Suprapubic skin (tissue), 4 donors: Measurements from ENCODE around the gene FDX1. TPM values are rescaled to one million over a fixed set of nuclear protein-coding genes. Genes with fewer than 3 reads are reported as not detected.
A peak's percentile ranks its signal among the peaks of the same experiment; 100 is the strongest.
"Not testable (repeated sequence)": the region's sequence is repeated elsewhere in the genome, so short reads cannot be mapped to it uniquely, and the experiment has no call there.

Source experiments
- DNase-seq, 2 donors: peaks; one replicate each; pipeline ENCODE4 v3.0.0-alpha.2; 2019; ENCODE audit warnings: low spot score in 2 of 2
- H3K27ac ChIP-seq: fragments of 200-600 bp; sonication (generic); one replicate; pipeline ENCODE4 v1.5.1; 2019
- H3K27me3 ChIP-seq: fragments of 200-600 bp; sonication (generic); one replicate; pipeline ENCODE4 v1.5.1; 2019
- H3K36me3 ChIP-seq: fragments of 200-600 bp; sonication (generic); one replicate; pipeline ENCODE4 v1.5.1; 2019
- H3K4me1 ChIP-seq: fragments of 200-600 bp; sonication (generic); one replicate; pipeline ENCODE4 v1.5.1; 2019
- H3K4me3 ChIP-seq: fragments of 200-600 bp; sonication (generic); one replicate; pipeline ENCODE4 v1.5.1; 2019; ENCODE audit warnings: mild to moderate bottlenecking
- H3K9me3 ChIP-seq: fragments of 200-600 bp; sonication (generic); one replicate; pipeline ENCODE4 v1.5.1; 2019
- EP300 ChIP-seq: sonication (generic); formaldehyde crosslinking; IDR thresholded peaks from one replicate; pipeline ENCODE4 v1.6.1; 2017; ENCODE audit warnings: antibody characterized with exemption
- POLR2A ChIP-seq, 2 donors: fragments of 450-650 bp; IDR thresholded peaks; one replicate each; pipeline ENCODE4 v1.6.1; 2017; ENCODE audit warnings: antibody characterized with exemption in 2 of 2, mild to moderate bottlenecking in 2 of 2, moderate library complexity in 2 of 2
- POLR2AphosphoS5 ChIP-seq, 3 donors: sonication (generic); formaldehyde crosslinking; IDR thresholded peaks; one replicate each; pipeline ENCODE4 v1.6.1; 2017; ENCODE audit warnings: antibody characterized with exemption in 3 of 3
- WGBS: methylation state at CpG from one replicate; pipeline ENCODE4 v1.1.5; 2018; 5-methylcytosine and 5-hydroxymethylcytosine counted together
- total RNA-seq, 4 donors: library from RNA; depleted of rRNA; stranded (reverse); fragments of >200 nt; gene quantifications; one replicate each; pipeline ENCODE4 v1.1.0, GENCODE V29; 2016
- TF ChIP-seq, protein P1 (sequence below), 2 donors: fragments of 200-600 bp in 1 of 2; fragments of 450-650 bp in 1 of 2; sonication (generic) in 1 of 2; IDR thresholded peaks; one replicate each; pipeline ENCODE4 v1.5.1; 2016 to 2019; ENCODE audit warnings: antibody characterized with exemption in 2 of 2, mild to moderate bottlenecking in 1 of 2, moderate library complexity in 1 of 2

The FDX1 gene, protein sequence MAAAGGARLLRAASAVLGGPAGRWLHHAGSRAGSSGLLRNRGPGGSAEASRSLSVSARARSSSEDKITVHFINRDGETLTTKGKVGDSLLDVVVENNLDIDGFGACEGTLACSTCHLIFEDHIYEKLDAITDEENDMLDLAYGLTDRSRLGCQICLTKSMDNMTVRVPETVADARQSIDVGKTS
- 10 to 100 TPM in 2 of 4 donors, 1 to 10 TPM in 2; 6.0 to 14.6 (median 8.7) TPM for total RNA-seq

DNA sequence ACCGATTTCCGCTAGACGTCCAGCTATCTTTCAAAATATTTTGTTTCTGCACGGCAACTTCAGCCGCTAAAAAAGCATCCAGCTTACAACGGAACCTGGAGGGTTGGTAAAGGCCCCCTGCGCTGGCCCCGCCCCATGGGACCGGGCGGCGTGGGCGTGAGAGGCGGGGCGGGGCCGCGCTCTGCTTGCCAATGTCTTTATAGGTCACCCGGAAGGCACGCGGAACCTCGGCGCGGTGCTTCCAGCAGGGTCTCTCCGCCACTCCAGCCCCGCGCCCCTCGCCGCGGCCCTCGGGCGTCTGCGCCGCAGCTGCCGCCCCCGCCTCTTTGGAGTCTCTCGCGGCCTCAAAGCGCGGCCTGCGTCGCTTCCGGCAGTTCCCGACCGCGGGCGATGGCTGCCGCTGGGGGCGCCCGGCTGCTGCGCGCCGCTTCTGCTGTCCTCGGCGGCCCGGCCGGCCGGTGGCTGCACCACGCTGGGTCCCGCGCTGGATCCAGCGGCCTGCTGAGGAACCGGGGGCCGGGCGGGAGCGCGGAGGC is at the start of gene FDX1:
FDX1 (plus strand) TSS at position 218 of the 536 bp plus-strand sequence; CDS start at position 391, 173 bp downstream.
- H3K9me3 ChIP-seq: no peaks in the 10 kb centered on the region
- H3K27ac ChIP-seq: peak within 1 kb of the TSS; percentile 94
- peaks cover 40% of the 10 kb centered on the region for H3K4me1 ChIP-seq
- H3K27me3 ChIP-seq: no peaks in the 10 kb centered on the region
- peak within 1 kb of the TSS; percentile 62 for H3K4me3 ChIP-seq
- WGBS: under 1% methylated on average over 18 of the region's 65 CpGs
- peak; percentile 81 to 88 for DNase-seq
- no peaks in the 10 kb centered on the region for H3K36me3 ChIP-seq
- TF ChIP-seq POLR2A (IDR thresholded peaks at IDR 0.05) (peak in 1 of 2 donors; percentile 64), EP300 (no peak), POLR2AphosphoS5 (IDR thresholded peaks at IDR 0.05) (peak in 2 of 3 donors; percentile 26 to 43)
- TF ChIP-seq, protein P1, sequence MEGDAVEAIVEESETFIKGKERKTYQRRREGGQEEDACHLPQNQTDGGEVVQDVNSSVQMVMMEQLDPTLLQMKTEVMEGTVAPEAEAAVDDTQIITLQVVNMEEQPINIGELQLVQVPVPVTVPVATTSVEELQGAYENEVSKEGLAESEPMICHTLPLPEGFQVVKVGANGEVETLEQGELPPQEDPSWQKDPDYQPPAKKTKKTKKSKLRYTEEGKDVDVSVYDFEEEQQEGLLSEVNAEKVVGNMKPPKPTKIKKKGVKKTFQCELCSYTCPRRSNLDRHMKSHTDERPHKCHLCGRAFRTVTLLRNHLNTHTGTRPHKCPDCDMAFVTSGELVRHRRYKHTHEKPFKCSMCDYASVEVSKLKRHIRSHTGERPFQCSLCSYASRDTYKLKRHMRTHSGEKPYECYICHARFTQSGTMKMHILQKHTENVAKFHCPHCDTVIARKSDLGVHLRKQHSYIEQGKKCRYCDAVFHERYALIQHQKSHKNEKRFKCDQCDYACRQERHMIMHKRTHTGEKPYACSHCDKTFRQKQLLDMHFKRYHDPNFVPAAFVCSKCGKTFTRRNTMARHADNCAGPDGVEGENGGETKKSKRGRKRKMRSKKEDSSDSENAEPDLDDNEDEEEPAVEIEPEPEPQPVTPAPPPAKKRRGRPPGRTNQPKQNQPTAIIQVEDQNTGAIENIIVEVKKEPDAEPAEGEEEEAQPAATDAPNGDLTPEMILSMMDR (IDR thresholded peaks at IDR 0.05): peak; percentile 34 to 81

DNA sequence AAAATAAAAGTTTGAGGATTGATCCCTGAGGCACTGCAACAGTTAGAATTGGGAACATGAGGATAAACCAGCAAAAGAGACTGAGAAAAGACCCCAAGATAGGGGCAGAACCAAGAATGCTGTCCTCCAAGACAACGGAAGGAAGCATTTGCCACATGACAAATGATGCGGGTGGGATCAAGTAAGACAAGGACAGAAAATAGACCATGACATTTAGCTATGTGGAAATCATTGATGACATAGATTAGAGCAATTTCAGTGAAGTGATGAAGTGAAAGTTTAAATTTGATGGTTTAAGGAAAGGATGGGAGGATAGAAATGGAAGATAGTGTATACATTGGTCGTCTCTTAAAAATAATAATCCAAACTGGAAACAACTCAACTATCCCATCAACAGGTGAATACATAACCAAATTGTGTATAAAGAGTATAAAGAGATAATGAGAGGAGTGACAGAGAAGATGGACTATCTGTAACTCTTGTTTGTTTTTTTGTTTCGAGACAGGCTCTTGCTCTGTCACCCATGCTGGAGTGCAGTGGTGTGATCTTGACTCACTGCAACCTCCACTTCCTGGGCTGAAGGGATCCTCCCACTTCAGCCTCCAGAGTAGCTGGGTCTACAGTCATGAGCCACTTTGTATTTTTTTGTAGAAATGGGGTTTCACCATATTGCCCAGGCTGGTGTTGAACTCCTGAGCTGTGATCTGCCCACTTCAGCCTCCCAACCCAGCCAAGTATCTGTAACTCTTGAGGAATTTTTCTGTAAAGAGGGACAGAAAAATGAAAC is 48.7 kb upstream of the FDX1 start:
- Histone ChIP-seq H3K4me3 (no peak overlapping the region), H3K4me1 (peaks cover 6% of the 10 kb centered on the region)
- WGBS: 90% methylated on average over 4 of the region's 4 CpGs

DNA sequence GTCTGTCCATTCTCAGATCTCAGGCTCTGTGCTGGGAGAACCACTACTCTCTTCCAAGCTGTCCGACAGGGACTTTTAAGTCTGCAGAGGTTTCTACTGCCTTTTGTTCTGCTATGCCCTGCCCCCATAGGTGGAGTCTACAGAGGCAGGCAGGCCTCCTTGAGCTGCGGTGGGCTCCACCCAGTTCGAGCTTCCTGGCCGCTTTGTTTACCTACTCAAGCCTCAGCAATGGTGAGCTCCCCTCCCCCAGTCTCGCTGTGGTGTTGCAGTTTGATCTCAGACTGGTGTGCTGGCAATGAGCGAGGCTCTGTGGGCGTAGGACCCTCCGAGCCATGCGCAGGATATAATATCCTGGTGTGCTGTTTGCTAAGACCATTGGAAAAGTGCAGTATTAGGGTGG is 41.5 kb upstream of the FDX1 start:
- not testable (repeated sequence) for H3K4me1 ChIP-seq, H3K36me3 ChIP-seq, H3K27me3 ChIP-seq, H3K27ac ChIP-seq, DNase-seq, H3K4me3 ChIP-seq, H3K9me3 ChIP-seq
- 77% methylated on average over 6 of the region's 9 CpGs for WGBS

More for the DNA sequence above, 48.7 kb upstream of the FDX1 start:
- TF ChIP-seq POLR2A (IDR thresholded peaks at IDR 0.05): no peak
- no peak for TF ChIP-seq POLR2AphosphoS5 (IDR thresholded peaks at IDR 0.05)
- TF ChIP-seq, protein P1 (IDR thresholded peaks at IDR 0.05): no peak
- no peak for TF ChIP-seq EP300
- H3K27ac ChIP-seq: no peak overlapping the region
- no peaks in the 10 kb centered on the region for H3K9me3 ChIP-seq
- no peak for DNase-seq
- H3K36me3 ChIP-seq: no peaks in the 10 kb centered on the region
- no peaks in the 10 kb centered on the region for H3K27me3 ChIP-seq

DNA sequence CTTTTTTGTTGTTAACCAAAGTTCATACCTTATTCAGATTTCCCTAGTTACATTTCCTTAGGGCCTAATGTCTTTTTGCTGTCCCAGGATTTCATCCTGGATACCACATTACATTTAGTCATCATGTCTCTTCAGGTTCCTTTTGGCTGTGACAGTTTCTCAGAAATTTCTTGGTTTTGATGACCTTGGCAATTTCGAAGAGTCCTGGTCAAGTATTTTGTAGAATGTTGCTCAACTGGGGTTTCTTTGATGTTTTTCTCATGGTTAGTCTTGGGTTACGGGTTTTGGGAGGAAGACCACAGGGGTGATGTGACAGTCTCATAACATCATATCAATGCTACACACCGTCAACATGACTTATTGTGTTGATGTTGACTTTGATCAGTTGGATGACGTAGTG is 39.8 kb upstream of the FDX1 start:
- Histone ChIP-seq H3K36me3 (no peaks in the 10 kb centered on the region), H3K4me3 (no peak overlapping the region), H3K4me1 (no peaks in the 10 kb centered on the region), H3K27ac (no peak overlapping the region), H3K27me3 (no peaks in the 10 kb centered on the region), H3K9me3 (no peaks in the 10 kb centered on the region)
- no peak for TF ChIP-seq EP300
- TF ChIP-seq, protein P1 (IDR thresholded peaks at IDR 0.05): no peak
- TF ChIP-seq POLR2A (IDR thresholded peaks at IDR 0.05): no peak
- DNase-seq: no peak
- 92% methylated on average over 4 of the region's 4 CpGs for WGBS

DNA sequence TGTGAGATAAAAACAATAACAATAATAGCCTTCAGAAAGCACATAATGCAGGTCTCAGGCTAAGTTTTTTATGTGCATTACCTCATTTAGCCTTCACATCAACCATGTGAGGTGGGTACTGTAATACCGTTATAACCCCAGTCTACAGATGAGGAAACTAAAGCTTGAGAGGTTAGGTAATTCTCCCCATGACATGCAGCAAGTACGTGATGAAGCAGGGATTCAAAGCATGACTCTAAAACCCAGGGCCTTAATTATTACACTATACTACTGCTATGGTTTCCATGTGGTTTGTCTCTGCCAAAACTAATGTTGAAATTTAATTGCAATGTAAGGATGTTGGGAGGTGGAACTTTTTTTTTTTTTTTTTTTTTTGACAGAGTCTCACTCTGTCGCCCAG is 37.7 kb upstream of the FDX1 start:
- no peak for TF ChIP-seq POLR2A (IDR thresholded peaks at IDR 0.05)
- no peak for TF ChIP-seq EP300
- TF ChIP-seq POLR2AphosphoS5 (IDR thresholded peaks at IDR 0.05): no peak
- TF ChIP-seq, protein P1 (IDR thresholded peaks at IDR 0.05): no peak
- 74% methylated on average over 3 of the region's 3 CpGs for WGBS
- H3K9me3 ChIP-seq: no peaks in the 10 kb centered on the region
- no peaks in the 10 kb centered on the region for H3K36me3 ChIP-seq
- H3K27me3 ChIP-seq: no peaks in the 10 kb centered on the region
- H3K27ac ChIP-seq: no peak overlapping the region
- no peak for DNase-seq
- H3K4me1 ChIP-seq: no peaks in the 10 kb centered on the region
- no peak overlapping the region for H3K4me3 ChIP-seq

DNA sequence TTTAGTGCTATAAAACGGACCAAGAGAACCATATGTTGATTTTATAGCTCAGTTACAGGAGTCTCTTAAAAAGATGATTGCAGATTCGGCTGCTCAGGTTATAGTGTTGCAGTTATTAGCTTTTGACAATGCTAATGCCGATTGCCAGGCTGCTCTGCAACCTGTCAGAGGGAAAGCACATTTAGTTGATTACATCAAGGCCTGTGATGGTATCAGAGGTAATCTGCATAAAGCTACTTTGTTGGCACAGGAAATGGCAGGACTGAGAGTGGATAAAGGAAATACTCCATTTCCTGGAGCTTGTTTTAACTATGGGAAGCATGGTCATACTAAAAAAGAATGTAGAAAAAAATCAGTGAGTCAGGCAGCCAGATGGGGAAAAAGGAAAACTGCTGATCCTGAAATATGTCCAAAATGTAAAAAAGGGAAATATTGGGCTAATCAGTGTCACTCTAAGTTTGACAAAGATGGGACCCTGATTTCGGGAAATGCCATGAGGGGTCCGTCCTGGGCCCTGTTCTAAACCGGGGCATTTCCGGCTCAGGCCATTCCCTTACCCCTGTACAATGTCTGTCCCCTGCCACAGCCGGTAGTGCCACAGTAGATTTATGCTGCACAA is 32.0 kb upstream of the FDX1 start:
- H3K27me3 ChIP-seq, H3K4me1 ChIP-seq, H3K36me3 ChIP-seq, DNase-seq, H3K9me3 ChIP-seq, H3K27ac ChIP-seq, H3K4me3 ChIP-seq: not testable (repeated sequence)
- 68% methylated on average over 8 of the region's 8 CpGs for WGBS

DNA sequence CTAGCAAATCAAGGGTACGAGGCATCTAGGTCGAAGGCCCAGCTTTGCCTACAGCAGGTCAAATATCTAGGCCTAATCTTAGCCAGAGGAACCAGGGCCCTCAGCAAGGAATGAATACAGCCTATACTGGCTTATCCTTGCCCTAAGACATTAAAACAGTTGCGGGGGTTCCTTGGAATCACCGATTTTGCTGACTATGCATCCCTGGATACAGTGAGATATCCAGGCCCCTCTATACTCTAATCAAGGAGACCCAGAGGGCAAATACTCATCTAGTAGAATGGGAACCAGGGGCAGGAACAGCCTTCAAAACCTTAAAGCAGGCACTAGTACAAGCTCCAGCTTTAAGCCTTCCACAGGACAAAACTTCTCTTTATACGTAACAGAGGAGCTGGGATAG is 26.2 kb upstream of the FDX1 start:
- not testable (repeated sequence) for DNase-seq, H3K36me3 ChIP-seq, H3K27me3 ChIP-seq, H3K9me3 ChIP-seq, H3K4me3 ChIP-seq, H3K27ac ChIP-seq, H3K4me1 ChIP-seq
- WGBS: 97% methylated on average over 5 of the region's 5 CpGs

DNA sequence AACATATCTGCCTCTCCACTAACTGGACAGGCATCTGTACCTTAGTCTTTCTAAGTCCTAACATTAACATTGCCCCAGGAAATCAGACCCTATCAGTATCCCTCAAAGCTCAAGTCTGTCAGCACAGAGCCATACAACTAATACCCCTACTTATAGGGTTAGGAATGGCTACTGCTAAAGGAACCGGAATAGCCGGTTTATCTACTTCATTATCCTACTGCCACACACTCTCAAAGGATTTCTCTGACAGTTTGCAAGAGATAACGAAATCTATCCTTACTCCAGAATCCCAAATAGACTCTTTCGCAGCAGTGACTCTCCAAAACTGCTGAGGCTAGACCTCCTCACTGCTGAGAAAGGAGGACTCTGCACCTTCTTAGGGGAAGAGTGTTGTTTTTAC is 24.1 kb upstream of the FDX1 start:
- not testable (repeated sequence) for H3K4me3 ChIP-seq, H3K36me3 ChIP-seq, H3K27ac ChIP-seq, DNase-seq, H3K9me3 ChIP-seq, H3K27me3 ChIP-seq, H3K4me1 ChIP-seq
- 69% methylated on average over 4 of the region's 4 CpGs for WGBS
